Stimulated activated CD4-positive, alpha-beta T cell treated with anti-CD3 and anti-CD28 coated beads, Interleukin-15, amount 100 ng/mL, for 48 hours (primary cell): ENCODE measurements around the gene CATSPERD.
A peak's percentile ranks its signal among the peaks of the same experiment; 100 is the strongest.

Source experiments
- DNase-seq, 2 donors: peaks; one replicate each; pipeline ENCODE4 v3.0.0-alpha.2; 2020; ENCODE audit warnings: low read depth in 2 of 2

CATSPERD gene

DNA sequence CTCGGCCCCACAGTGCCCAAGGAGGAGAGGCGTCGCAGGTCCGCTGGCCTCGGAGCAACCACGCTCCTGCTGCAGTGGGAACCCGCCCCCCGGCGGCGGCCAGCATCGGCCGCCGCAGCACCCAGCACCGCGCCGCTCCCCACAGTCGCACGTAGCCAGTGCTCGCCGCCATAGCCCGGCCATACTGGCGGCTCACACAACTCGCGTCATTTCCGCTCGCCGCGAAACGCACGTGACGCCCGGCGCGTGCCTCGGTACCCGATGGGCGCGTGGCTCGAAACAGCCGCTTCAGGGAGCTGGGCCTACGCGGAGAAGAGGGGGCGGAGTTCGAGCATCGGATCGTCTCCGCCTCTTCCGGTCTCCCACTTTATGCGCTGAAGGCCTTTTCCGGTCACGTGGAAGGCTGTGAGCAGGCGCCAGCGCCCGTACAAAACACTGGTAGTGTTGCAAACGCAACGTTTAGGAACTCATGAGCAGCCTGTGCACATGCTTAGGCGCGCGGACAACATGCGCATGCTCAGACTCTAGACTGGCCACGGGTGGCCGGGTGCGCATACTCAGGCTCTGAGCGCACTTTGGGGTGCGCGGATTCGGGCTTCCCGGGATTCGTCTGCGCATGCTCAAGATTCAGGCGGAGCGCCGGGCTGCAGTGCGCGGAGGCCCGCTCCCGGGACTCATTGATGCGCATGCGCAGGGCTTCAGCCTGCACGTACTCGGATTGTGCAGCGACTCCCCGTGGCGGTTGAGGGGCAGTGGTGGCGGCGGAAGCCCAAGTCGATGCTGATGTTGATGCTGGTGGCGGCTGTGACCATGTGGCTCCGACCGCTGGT is at the start of gene CATSPERD, which contains the start of gene LONP1:
TSS of gene CATSPERD (plus strand) at position 677 of the 830 bp plus-strand sequence. CDS start at position 778, 101 bp downstream.
TSS of gene LONP1 (minus strand) at position 186 of the 830 bp plus-strand sequence. CDS start at position 172, 14 bp downstream.
- peak; percentile 97 to 98 for DNase-seq

DNA sequence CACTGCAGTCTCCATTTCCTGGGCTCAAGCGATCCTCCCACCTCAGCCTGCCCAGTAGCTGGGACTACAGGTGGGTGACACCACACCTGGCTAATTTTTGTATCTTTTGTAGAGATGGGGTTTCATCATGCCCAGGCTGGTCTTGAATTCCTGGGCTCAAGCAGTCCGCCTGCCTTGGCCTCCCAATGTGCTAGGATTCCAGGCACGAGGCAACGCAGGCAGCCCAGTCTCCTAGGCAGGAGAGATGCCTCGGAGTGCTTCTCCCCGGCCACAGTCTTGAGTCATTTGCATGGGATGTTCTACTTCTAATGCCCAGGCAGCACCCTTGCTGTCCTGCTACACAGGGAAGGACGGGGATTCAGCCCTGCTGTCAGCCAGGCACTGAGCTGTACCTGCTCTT is 48.8 kb upstream of the CATSPERD start:
- DNase-seq: no peak

DNA sequence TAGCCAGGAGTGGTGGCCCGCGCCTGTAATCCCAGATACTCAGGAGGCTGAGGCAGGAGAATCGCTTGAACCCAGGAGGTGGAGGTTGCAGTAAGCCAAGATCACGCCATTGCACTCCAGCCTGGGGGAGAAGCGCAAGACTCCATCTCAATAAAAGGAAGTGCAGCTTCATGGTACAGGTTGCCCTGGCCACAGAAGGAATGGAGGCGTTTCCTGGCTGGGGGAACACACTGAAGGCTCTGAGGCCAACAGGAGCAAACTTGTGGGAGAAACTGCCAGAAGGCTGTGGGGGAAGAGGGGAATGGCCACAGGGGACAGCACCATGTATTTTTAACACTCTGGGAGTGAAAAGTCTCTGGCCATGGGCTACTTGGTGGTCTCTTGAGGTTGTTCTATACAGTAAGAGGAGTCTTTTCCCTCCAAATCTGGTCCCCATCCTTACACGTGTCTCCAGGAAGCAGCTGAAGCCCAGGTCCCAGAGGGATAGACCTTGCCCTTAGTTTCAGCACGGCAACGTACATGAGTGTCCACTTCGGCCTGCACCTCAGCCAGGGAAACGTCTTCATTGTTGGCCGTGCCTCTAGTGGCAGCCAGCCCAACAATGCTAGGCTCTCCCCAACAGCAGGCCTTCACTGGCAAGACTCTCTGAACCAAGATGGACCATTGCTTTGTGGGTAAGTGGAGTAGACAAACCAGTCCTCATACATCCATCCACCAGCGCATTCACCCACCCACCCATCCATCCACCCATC is 47.6 kb upstream of the CATSPERD start:
- no peak for DNase-seq

GRCh38 chr19:5673752-5674151 is 46.7 kb upstream of the CATSPERD start:
- no peak for DNase-seq

DNA sequence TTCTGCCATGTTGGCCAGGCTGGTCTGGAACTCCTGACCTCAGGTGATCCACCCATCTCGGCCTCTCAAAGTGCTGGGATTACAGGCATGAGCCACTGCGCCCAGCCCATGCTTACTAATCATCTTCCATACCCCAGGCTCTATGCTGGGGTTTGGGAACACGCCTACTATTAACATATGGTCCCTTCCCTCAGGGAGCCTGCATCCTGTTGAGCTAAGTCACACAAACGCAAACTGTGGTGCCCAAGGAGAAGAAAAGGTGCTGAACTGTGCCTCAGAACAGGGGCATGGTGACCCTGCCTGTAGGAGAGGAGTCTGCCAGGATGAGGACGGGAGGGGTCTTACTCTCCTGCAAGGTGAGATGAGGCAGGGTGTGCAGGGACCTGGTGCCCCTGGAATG is 45.7 kb upstream of the CATSPERD start:
- no peak for DNase-seq

DNA sequence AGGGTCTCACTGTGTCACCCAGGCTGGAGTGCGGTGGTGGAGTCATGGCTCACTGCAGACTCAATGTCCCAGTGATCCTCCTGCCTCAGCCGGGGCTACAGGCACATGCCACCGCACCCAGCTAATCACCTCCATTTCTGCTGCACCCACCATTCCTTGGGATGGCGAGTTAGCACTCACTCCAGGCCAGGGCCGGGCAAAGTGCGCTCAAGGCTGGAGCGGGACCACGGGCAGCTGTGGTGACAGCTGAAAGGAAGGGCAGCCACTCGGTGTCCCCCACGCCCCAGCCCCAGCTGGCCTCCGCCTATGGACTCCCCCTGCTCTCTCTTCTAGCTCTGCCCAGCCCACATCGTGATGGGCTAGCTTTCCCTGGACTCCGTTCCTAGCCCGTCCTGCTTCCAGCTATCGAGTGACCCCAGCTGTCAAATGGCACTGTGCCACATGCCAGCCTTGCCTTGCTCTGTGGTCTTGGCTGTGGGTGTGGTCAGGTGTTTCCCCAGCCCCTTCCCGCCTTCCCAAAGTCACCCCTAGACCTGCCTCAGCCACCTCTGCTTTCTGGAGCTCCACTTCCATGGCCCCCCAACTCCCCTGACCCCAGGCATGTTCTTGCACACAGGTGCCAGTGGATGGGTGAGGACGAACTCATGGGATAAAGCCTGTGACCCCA is 44.2 kb upstream of the CATSPERD start:
- DNase-seq: no peak

- no peak for DNase-seq
These were observed 43.7 kb upstream of the CATSPERD start for GRCh38 chr19:5676772-5677105.

GRCh38 chr19:5677136-5677535 is 43.3 kb upstream of the CATSPERD start:
- DNase-seq: no peak

DNA sequence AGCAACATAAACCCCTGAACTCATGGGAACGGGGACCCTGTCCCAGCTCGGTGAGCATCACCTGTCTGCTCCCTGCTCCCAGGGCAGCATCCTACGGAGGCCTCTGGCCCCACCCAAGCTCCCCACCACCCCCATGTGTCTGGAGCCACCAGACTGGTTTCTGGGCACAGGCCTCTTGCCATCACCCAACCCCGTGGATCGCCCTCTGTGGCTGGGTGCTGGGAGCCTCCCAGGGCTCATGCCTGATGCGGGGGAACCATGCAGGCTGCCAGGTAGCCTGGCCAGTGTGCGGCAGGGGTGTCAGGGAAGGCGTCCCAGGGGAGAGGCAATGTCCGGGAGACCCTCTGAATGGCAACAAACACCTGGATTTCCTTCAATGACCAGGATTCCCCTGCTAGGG is 42.9 kb upstream of the CATSPERD start:
- DNase-seq: no peak

DNA sequence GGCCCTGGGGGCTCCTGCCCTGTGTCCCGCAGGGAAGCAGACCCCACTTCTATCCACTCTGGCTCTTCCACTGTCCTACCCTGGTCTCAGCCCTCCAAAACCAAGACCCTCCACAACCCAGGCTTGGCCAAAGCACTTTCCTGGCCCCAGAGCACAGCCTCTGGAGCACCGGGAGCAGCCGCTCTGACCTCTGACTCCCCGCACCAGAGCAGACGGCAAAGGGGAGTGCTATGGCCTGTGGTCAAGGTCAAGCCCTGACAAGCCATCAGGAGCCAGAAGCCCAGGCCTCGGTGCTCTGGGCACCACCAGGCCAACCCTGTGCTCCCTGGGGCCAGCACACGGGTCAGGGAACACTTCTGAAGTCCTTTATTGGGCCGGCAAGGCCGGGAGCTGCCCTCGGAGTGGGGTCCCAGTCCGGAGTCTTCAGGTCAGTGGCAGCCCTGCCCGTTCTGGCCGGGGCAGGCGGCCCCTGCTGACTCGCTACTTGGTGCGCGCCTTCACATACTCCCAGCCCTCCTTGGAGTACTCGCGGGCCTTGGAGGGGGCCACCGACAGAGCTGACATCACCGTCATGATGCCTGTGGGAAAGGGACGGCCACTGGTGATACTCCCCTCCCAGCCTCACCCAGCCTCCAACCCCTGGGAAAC is 42.2 kb upstream of the CATSPERD start:
- no peak for DNase-seq

GRCh38 chr19:5679289-5680083 is 41.0 kb upstream of the CATSPERD start:
- no peak for DNase-seq

GRCh38 chr19:5680084-5680436 is 40.4 kb upstream of the CATSPERD start:
- no peak for DNase-seq

DNA sequence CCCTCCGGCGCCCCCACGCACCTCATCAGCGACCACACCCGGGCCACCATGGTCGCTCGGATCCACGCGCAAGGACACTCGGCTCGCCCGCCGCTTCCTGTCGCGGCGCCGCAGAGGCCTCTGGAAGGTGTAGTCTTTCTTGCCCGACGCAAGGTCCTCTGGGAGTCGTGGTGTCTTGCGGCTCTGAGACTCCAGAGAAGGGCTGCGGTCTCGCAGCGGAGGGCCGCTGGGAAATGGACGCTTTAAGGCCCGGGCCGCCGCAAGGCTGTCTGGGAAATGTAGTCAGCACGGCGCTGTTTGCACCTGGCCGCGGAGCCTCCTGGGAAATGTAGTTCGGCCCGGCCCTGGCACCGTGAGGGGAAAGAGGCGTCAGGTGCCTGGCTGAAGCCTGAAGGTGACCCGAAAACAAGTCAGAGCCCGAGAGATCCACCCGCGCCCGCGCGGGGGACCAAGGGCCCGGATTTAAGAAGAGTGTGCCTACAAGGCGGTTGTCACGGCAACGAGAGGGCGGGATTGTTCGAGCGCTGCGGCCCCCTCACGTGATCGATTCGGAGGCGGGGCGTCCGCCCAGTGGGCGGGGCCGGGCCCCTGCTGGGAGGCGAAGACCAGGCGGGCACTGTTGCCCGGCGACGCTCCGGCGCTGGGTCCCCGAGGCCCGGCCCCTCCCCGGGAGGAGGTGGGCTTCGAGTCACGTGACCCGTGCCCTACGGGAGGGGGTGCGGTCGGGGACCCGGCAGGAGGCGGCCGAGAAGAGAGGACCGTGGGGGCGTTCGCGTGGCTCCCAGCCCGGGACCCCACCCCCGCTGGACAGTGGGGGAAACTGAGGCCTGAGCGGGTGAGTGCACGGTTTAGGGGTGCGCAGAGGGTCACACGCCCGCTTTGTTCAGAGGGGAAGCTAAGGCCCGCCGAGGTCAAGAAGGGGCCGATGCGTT is 39.7 kb upstream of the CATSPERD start, which contains the start of the genes HSD11B1L and MICOS13:
TSS of gene HSD11B1L (plus strand) at position 591 of the 932 bp plus-strand sequence. CDS start 3,806 bp downstream, outside the sequence.
TSS of gene MICOS13 (minus strand) at position 80 of the 932 bp plus-strand sequence. CDS start at position 50, 30 bp downstream.
- peak; percentile 97 to 98 for DNase-seq

DNA sequence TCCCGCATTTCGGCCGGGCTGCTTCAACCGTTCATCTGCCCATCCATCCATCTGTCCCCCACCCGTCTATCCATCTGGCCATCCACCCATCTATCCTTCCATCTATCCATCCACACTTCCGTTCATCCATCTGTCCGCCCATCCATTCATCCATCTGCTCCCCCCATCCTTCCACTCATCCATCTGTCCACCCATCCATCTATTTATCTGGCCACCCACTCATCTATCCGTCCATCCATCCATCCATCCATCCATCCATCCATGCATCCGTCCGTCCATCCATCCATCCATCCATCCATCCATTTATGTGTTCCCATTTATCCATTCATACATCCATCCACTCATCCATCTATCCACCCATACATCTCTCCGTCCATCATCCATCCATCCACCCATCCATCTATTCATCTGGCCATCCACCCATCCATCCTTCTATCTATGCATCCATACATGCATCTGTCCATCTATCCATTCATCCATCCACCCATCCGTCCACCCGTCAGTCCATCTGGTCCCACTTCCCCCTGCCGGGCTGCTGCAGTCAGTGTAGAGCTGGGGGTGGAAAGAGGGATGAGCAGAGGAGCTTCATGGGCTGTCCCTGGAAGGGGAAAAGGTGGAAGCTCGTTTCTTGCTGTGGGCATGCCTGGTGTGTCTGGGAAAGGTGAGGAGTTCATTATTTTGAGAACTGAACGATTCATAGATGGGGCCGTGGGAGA is 38.9 kb upstream of the CATSPERD start:
- DNase-seq: no peak

DNA sequence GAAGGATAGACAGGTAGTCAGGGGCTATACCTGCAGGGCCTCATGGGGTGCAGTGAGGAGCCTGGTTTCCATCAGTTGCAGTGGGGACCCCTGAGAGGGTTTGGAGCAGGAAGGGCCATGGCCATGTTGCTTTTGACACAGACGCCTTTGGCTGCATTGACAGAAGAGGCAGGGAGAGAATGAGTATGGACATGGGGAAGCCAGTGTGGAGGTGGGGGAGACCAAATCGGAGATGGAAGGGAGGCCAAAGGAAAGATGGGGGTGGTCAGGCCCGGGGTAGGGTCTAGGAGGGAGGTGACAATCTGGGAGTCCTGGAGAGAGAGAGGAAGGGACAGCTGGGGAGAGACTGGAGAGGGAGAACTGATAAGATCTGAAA is 38.3 kb upstream of the CATSPERD start:
- DNase-seq: no peak

- DNase-seq: no peak
These were observed 37.1 kb upstream of the CATSPERD start for GRCh38 chr19:5683177-5683886.

GRCh38 chr19:5684694-5685430 is 35.6 kb upstream of the CATSPERD start:
- DNase-seq: no peak

GRCh38 chr19:5686326-5686646 is 34.2 kb upstream of the CATSPERD start:
- DNase-seq: no peak
